ENCODE data around the gene NCOA5. TPM values are rescaled to one million over a fixed set of nuclear protein-coding genes. Genes with fewer than 3 reads are reported as not detected.

Gene NCOA5
- total and polyA plus RNA-seq, 2 experiments from 2014 or later, result 8.4 to 22.8 TPM

DNA sequence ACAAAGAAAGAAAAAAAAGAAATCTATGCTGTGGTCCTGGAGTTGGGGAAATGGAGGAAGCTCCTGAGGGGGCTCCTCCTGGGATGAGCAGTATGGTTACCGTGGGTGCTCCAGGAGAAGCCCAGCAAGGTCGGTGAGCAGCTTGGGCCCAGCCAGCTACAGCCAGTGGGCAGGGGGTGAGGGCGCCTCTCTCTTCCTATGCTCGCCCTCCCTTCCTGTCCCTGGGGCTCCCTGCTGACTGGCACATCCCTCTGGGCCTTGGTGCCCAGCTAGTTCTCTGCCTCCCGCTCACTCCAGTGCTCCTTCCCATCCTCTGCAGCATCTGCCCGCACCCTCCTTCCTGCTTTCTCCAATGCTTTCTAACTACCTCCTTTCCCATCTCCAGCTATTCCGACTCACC, 45.0 kb upstream of the NCOA5 start (continued):
- TF ChIP-seq, protein P1, sequence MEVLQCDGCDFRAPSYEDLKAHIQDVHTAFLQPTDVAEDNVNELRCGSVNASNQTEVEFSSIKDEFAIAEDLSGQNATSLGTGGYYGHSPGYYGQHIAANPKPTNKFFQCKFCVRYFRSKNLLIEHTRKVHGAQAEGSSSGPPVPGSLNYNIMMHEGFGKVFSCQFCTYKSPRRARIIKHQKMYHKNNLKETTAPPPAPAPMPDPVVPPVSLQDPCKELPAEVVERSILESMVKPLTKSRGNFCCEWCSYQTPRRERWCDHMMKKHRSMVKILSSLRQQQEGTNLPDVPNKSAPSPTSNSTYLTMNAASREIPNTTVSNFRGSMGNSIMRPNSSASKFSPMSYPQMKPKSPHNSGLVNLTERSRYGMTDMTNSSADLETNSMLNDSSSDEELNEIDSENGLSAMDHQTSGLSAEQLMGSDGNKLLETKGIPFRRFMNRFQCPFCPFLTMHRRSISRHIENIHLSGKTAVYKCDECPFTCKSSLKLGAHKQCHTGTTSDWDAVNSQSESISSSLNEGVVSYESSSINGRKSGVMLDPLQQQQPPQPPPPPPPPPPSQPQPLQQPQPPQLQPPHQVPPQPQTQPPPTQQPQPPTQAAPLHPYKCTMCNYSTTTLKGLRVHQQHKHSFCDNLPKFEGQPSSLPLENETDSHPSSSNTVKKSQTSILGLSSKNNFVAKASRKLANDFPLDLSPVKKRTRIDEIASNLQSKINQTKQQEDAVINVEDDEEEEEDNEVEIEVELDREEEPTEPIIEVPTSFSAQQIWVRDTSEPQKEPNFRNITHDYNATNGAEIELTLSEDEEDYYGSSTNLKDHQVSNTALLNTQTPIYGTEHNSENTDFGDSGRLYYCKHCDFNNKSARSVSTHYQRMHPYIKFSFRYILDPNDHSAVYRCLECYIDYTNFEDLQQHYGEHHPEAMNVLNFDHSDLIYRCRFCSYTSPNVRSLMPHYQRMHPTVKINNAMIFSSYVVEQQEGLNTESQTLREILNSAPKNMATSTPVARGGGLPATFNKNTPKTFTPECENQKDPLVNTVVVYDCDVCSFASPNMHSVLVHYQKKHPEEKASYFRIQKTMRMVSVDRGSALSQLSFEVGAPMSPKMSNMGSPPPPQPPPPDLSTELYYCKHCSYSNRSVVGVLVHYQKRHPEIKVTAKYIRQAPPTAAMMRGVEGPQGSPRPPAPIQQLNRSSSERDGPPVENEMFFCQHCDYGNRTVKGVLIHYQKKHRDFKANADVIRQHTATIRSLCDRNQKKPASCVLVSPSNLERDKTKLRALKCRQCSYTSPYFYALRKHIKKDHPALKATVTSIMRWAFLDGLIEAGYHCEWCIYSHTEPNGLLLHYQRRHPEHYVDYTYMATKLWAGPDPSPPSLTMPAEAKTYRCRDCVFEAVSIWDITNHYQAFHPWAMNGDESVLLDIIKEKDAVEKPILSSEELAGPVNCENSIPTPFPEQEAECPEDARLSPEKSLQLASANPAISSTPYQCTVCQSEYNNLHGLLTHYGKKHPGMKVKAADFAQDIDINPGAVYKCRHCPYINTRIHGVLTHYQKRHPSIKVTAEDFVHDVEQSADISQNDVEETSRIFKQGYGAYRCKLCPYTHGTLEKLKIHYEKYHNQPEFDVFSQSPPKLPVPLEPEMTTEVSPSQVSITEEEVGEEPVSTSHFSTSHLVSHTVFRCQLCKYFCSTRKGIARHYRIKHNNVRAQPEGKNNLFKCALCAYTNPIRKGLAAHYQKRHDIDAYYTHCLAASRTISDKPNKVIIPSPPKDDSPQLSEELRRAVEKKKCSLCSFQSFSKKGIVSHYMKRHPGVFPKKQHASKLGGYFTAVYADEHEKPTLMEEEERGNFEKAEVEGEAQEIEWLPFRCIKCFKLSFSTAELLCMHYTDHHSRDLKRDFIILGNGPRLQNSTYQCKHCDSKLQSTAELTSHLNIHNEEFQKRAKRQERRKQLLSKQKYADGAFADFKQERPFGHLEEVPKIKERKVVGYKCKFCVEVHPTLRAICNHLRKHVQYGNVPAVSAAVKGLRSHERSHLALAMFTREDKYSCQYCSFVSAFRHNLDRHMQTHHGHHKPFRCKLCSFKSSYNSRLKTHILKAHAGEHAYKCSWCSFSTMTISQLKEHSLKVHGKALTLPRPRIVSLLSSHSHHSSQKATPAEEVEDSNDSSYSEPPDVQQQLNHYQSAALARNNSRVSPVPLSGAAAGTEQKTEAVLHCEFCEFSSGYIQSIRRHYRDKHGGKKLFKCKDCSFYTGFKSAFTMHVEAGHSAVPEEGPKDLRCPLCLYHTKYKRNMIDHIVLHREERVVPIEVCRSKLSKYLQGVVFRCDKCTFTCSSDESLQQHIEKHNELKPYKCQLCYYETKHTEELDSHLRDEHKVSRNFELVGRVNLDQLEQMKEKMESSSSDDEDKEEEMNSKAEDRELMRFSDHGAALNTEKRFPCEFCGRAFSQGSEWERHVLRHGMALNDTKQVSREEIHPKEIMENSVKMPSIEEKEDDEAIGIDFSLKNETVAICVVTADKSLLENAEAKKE (CRISPR knock-in tag; IDR thresholded peaks at IDR 0.05), result no peak
- TF ChIP-seq, protein P2, sequence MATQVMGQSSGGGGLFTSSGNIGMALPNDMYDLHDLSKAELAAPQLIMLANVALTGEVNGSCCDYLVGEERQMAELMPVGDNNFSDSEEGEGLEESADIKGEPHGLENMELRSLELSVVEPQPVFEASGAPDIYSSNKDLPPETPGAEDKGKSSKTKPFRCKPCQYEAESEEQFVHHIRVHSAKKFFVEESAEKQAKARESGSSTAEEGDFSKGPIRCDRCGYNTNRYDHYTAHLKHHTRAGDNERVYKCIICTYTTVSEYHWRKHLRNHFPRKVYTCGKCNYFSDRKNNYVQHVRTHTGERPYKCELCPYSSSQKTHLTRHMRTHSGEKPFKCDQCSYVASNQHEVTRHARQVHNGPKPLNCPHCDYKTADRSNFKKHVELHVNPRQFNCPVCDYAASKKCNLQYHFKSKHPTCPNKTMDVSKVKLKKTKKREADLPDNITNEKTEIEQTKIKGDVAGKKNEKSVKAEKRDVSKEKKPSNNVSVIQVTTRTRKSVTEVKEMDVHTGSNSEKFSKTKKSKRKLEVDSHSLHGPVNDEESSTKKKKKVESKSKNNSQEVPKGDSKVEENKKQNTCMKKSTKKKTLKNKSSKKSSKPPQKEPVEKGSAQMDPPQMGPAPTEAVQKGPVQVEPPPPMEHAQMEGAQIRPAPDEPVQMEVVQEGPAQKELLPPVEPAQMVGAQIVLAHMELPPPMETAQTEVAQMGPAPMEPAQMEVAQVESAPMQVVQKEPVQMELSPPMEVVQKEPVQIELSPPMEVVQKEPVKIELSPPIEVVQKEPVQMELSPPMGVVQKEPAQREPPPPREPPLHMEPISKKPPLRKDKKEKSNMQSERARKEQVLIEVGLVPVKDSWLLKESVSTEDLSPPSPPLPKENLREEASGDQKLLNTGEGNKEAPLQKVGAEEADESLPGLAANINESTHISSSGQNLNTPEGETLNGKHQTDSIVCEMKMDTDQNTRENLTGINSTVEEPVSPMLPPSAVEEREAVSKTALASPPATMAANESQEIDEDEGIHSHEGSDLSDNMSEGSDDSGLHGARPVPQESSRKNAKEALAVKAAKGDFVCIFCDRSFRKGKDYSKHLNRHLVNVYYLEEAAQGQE (IDR thresholded peaks at IDR 0.05; ENCODE audit: unreplicated experiment), result no peak
- TF ChIP-seq ZNF114 (CRISPR knock-in tag; IDR thresholded peaks at IDR 0.05) (no peak), ZNF331 (CRISPR knock-in tag; IDR thresholded peaks at IDR 0.05; ENCODE audit: low read depth) (no peak), POLR2AphosphoS5 (IDR thresholded peaks at IDR 0.05; ENCODE audit: low read depth) (no peak), NANOG (IDR thresholded peaks at IDR 0.05; ENCODE audit: borderline replicate concordance) (no peak)
